HEK293 (cell line): ENCODE data around the gene HTN3.
"Not testable (repeated sequence)": the region's sequence is repeated elsewhere in the genome, so short reads cannot be mapped to it uniquely, and the experiment has no call there.

ENCODE experiments used
- CTCF ChIA-PET: fragments of 350-600 bp; formaldehyde crosslinking; extraction: SDS; loops from one replicate; lab custom pipeline; 2021; ENCODE audit warnings: antibody characterized with exemption; lab: Yijun Ruan, JAX
- POLR2A ChIA-PET: fragments of 300-600 bp; formaldehyde crosslinking; extraction: SDS; loops from one replicate; lab custom pipeline; 2020; ENCODE audit warnings: antibody characterized with exemption, inconsistent platforms; lab: Yijun Ruan, JAX
- H3K27ac ChIP-seq: fragments of 200-500 bp; sonication (Bioruptor generic); 2 replicates; pipeline ENCODE4 v1.5.1; 2014; ENCODE audit warnings: low read depth, low read length, control low read depth, inconsistent platforms; ENCODE audit errors: extremely low read depth
- H3K36me3 ChIP-seq, 2 experiments: fragments of 200-500 bp in 1 of 2; sonication (Bioruptor generic) in 1 of 2; 1 replicate in 1 of 2; 2 replicates in 1 of 2; pipeline ENCODE4 v1.5.1; 2014 to 2017; ENCODE audit warnings: inconsistent platforms in 2 of 2, low read length in 2 of 2; ENCODE audit not compliant: control insufficient read depth in 2 of 2, insufficient read depth in 1 of 2
- H3K4me1 ChIP-seq: fragments of 200-500 bp; sonication (Bioruptor generic); 2 replicates; pipeline ENCODE4 v1.5.1; 2014; ENCODE audit warnings: mild to moderate bottlenecking, low read length, inconsistent platforms; ENCODE audit not compliant: control insufficient read depth, insufficient read depth
- H3K4me3 ChIP-seq: 2 replicates; pipeline ENCODE4 v1.5.1; 2011; ENCODE audit warnings: low read depth, mild to moderate bottlenecking, control low read depth, low read length, moderate library complexity
- H3K9me3 ChIP-seq: fragments of 200-500 bp; sonication (Bioruptor generic); 2 replicates; pipeline ENCODE4 v1.5.1; 2014; ENCODE audit warnings: low read depth, low read length, inconsistent platforms; ENCODE audit not compliant: control insufficient read depth, insufficient read depth
- HOXC10 ChIP-seq: sonication (generic); formaldehyde crosslinking; IDR thresholded peaks from 2 replicates; pipeline ENCODE4 v1.8.1; 2023; ENCODE audit warnings: mild to moderate bottlenecking, missing genetic modification reagents
- HOXD13 ChIP-seq: sonication (generic); formaldehyde crosslinking; IDR thresholded peaks from 2 replicates; pipeline ENCODE4 v1.8.0; 2022; ENCODE audit warnings: missing genetic modification reagents, borderline replicate concordance
- ZBTB48 ChIP-seq: fragments of 450-650 bp; formaldehyde crosslinking; IDR thresholded peaks from 2 replicates; pipeline ENCODE4 v1.5.1; 2016; ENCODE audit warnings: missing biosample characterization, missing genetic modification characterization
- ZBTB8A ChIP-seq: fragments of 450-650 bp; formaldehyde crosslinking; IDR thresholded peaks from 2 replicates; pipeline ENCODE4 v1.5.1; 2016; ENCODE audit warnings: missing biosample characterization, missing genetic modification characterization
- ZFHX2 ChIP-seq: fragments of 450-650 bp; formaldehyde crosslinking; conservative IDR thresholded peaks from 2 replicates; pipeline ENCODE4 v1.5.1; 2016; ENCODE audit warnings: missing biosample characterization, missing genetic modification characterization
- ZIC2 ChIP-seq: fragments of 450-650 bp; formaldehyde crosslinking; IDR thresholded peaks from 2 replicates; pipeline ENCODE4 v1.5.1; 2016; ENCODE audit warnings: missing biosample characterization, missing genetic modification characterization
- ZNF146 ChIP-seq: fragments of 450-650 bp; formaldehyde crosslinking; IDR thresholded peaks from 2 replicates; pipeline ENCODE4 v1.5.1; 2016; ENCODE audit warnings: missing biosample characterization, missing genetic modification characterization
- ZNF155 ChIP-seq: fragments of 450-650 bp; formaldehyde crosslinking; IDR thresholded peaks from 2 replicates; pipeline ENCODE4 v1.5.1; 2016; ENCODE audit warnings: missing biosample characterization, missing genetic modification characterization
- ZNF248 ChIP-seq: fragments of 450-650 bp; formaldehyde crosslinking; IDR thresholded peaks from 2 replicates; pipeline ENCODE4 v1.5.1; 2017; ENCODE audit warnings: missing biosample characterization, missing genetic modification characterization
- ZNF518A ChIP-seq: fragments of 450-650 bp; formaldehyde crosslinking; conservative IDR thresholded peaks from 2 replicates; pipeline ENCODE4 v1.5.1; 2016; ENCODE audit warnings: low read depth, missing biosample characterization, missing genetic modification characterization
- ZNF529 ChIP-seq: fragments of 450-650 bp; formaldehyde crosslinking; IDR thresholded peaks from 2 replicates; pipeline ENCODE4 v1.5.1; 2017; ENCODE audit warnings: missing genetic modification characterization, missing biosample characterization; ENCODE audit not compliant: insufficient replicate concordance
- ZNF626 ChIP-seq: fragments of 450-650 bp; sonication (Bioruptor Pico); formaldehyde crosslinking; IDR thresholded peaks from 2 replicates; pipeline ENCODE4 v1.5.1; 2018; ENCODE audit warnings: missing biosample characterization, missing genetic modification characterization, inconsistent platforms
- ZNF654 ChIP-seq: fragments of 450-650 bp; formaldehyde crosslinking; IDR thresholded peaks from 2 replicates; pipeline ENCODE4 v1.5.1; 2016; ENCODE audit warnings: low read depth, missing biosample characterization, missing genetic modification characterization
- ZNF704 ChIP-seq: fragments of 450-650 bp; formaldehyde crosslinking; IDR thresholded peaks from 2 replicates; pipeline ENCODE4 v1.5.1; 2016; ENCODE audit warnings: missing biosample characterization, missing genetic modification characterization
- ZNF776 ChIP-seq: fragments of 450-650 bp; formaldehyde crosslinking; IDR thresholded peaks from 2 replicates; pipeline ENCODE4 v1.5.0; 2017; ENCODE audit warnings: missing biosample characterization, missing genetic modification characterization, borderline replicate concordance
- ZNF837 ChIP-seq: fragments of 450-650 bp; formaldehyde crosslinking; IDR thresholded peaks from 2 replicates; pipeline ENCODE4 v1.5.1; 2016; ENCODE audit warnings: missing biosample characterization, missing genetic modification characterization
- ZXDB ChIP-seq: fragments of 450-650 bp; formaldehyde crosslinking; IDR thresholded peaks from 2 replicates; pipeline ENCODE4 v1.5.1; 2016; ENCODE audit warnings: missing biosample characterization, missing genetic modification characterization
- TF ChIP-seq, protein P1 (sequence below): fragments of 450-650 bp; formaldehyde crosslinking; IDR thresholded peaks from 2 replicates; pipeline ENCODE4 v1.5.1; 2016; ENCODE audit warnings: missing biosample characterization, missing genetic modification characterization

HTN3 gene

GRCh38 chr4:70039928-70040327 lies 11.7 kb downstream of the HTN3 start:
- H3K4me1 ChIP-seq, H3K36me3 ChIP-seq, POLR2A ChIA-PET, H3K27ac ChIP-seq, CTCF ChIA-PET, H3K9me3 ChIP-seq, H3K4me3 ChIP-seq: not testable (repeated sequence)
- TF ChIP-seq ZNF146 (tag by site-specific recombination) = peak; percentile 76

- CTCF ChIA-PET = no interaction called here
- Histone ChIP-seq H3K4me1 (no peaks in the 10 kb centered on the region), H3K9me3 (no peaks in the 10 kb centered on the region), H3K4me3 (no peak overlapping the region), H3K27ac (no peak overlapping the region), H3K36me3 (no peaks in the 10 kb centered on the region)
- TF ChIP-seq ZNF776 (tag by site-specific recombination) (no peak), ZXDB (tag by site-specific recombination) (no peak), ZNF155 (tag by site-specific recombination) (no peak), HOXC10 (CRISPR knock-in tag) (no peak), ZNF654 (tag by site-specific recombination) (no peak), ZNF529 (tag by site-specific recombination) (no peak), ZBTB8A (tag by site-specific recombination) (no peak), ZBTB48 (tag by site-specific recombination) (no peak), ZIC2 (no peak), ZFHX2 (tag by site-specific recombination) (no peak), ZNF837 (tag by site-specific recombination) (no peak), HOXD13 (CRISPR knock-in tag) (no peak), ZNF626 (no peak), ZNF704 (tag by site-specific recombination) (no peak), ZNF248 (tag by site-specific recombination) (no peak), ZNF518A (tag by site-specific recombination) (no peak), ZNF146 (tag by site-specific recombination) (no peak)
- TF ChIP-seq, protein P1, sequence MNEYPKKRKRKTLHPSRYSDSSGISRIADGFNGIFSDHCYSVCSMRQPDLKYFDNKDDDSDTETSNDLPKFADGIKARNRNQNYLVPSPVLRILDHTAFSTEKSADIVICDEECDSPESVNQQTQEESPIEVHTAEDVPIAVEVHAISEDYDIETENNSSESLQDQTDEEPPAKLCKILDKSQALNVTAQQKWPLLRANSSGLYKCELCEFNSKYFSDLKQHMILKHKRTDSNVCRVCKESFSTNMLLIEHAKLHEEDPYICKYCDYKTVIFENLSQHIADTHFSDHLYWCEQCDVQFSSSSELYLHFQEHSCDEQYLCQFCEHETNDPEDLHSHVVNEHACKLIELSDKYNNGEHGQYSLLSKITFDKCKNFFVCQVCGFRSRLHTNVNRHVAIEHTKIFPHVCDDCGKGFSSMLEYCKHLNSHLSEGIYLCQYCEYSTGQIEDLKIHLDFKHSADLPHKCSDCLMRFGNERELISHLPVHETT (tag by site-specific recombination) = no peak
- POLR2A ChIA-PET = no interaction called here
These were observed 13.5 kb downstream of the HTN3 start for GRCh38 chr4:70041652-70042286.

DNA sequence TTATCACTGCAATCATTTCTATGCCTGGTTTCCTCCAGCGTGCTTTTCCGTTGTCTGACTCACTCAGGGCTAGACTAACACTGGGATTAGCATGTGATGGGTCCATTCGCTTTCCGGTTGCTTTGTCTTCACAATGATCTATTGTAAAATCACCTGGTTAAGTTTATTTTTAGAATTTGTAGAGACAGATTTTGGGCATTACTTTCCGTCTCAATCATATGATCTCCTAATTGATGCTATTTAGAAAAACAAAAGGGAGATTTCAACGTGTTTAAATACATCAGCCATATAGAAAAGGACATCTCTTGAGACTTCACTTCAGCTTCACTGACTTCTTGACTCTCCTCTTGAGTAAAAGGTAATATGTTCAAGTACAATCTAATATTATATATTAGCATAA lies 21.9 kb downstream of the HTN3 start, which contains the start of gene HTN1:
Gene HTN1, plus strand, starts transcription at position 301 of the 400 bp plus-strand sequence. CDS start 2,639 bp downstream, outside the sequence.
- H3K9me3 ChIP-seq, H3K4me3 ChIP-seq, H3K27ac ChIP-seq, CTCF ChIA-PET, H3K4me1 ChIP-seq, H3K36me3 ChIP-seq, POLR2A ChIA-PET: not testable (repeated sequence)

GRCh38 chr4:70056534-70056933 lies 28.3 kb downstream of the HTN3 start:
- CTCF ChIA-PET = not testable (repeated sequence)

More at GRCh38 chr4:70056534-70056933, 28.3 kb downstream of the HTN3 start:
- H3K4me1 ChIP-seq, H3K27ac ChIP-seq, H3K4me3 ChIP-seq, POLR2A ChIA-PET, H3K9me3 ChIP-seq, H3K36me3 ChIP-seq: not testable (repeated sequence)
